Caco-2 (cell line): Measurements from ENCODE around the gene E2F1. TPM values are rescaled to one million over a fixed set of nuclear protein-coding genes. Genes with fewer than 3 reads are reported as not detected.
A peak's percentile ranks its signal among the peaks of the same experiment; 100 is the strongest.

Experiments used
- BruUV-seq: library from RNA; stranded (reverse); fragments of 400-500 nt; replicated peaks from 2 replicates; lab custom pipeline; 2021; lab: Mats Ljungman, UMichigan
- CTCF ChIA-PET: fragments of 300-600 bp; sonication (Branson Sonifier 250); formaldehyde crosslinking; loops from one replicate; lab custom pipeline; 2022; ENCODE audit warnings: antibody characterized with exemption; lab: Charles Lee
- POLR2A ChIA-PET: fragments of 300-600 bp; sonication (Branson Sonifier 250); formaldehyde crosslinking; loops from one replicate; lab custom pipeline; 2022; ENCODE audit warnings: antibody characterized with exemption; lab: Charles Lee
- DNase-seq, 2 experiments: peaks; one replicate each; pipeline versions ENCODE4 v3.0.0 to v3.0.0-alpha.2; 2020 to 2022
- H3K27me3 ChIP-seq: replicated peaks from 2 replicates; pipeline ENCODE4 v1.6.0; 2011; ENCODE audit warnings: low read length; ENCODE audit not compliant: control insufficient read depth, insufficient read depth
- H3K36me3 ChIP-seq: 2 replicates; pipeline ENCODE4 v1.5.1; 2011; ENCODE audit warnings: low read length; ENCODE audit not compliant: control insufficient read depth, insufficient read depth
- H3K4me1 ChIP-seq: fragments of 250-450 bp; sonication (Bioruptor Pico); 2 replicates; pipeline ENCODE4 v1.5.1; 2020; ENCODE audit warnings: mild to moderate bottlenecking
- H3K4me3 ChIP-seq: 2 replicates; pipeline ENCODE4 v1.5.1; 2011; ENCODE audit warnings: low read depth, mild to moderate bottlenecking, control low read depth, low read length
- H3K9me3 ChIP-seq: fragments of 250-450 bp; sonication (Bioruptor Pico); 2 replicates; pipeline ENCODE4 v1.5.1; 2020; ENCODE audit warnings: mild to moderate bottlenecking, moderate library complexity
- H3K27ac Mint-ChIP-seq: one replicate; pipeline ENCODE4 v1.8.0; 2022; ENCODE audit warnings: mixed read lengths; ENCODE audit not compliant: unreplicated experiment
- H3K27me3 Mint-ChIP-seq: one replicate; pipeline ENCODE4 v1.8.0; 2022; ENCODE audit warnings: mixed read lengths; ENCODE audit not compliant: insufficient read depth, unreplicated experiment
- H3K36me3 Mint-ChIP-seq: one replicate; pipeline ENCODE4 v1.8.0; 2022; ENCODE audit warnings: mild to moderate bottlenecking, mixed read lengths; ENCODE audit not compliant: insufficient read depth, unreplicated experiment
- H3K4me1 Mint-ChIP-seq: one replicate; pipeline ENCODE4 v1.8.0; 2022; ENCODE audit warnings: low read depth, mixed read lengths; ENCODE audit not compliant: unreplicated experiment
- H3K4me3 Mint-ChIP-seq: one replicate; pipeline ENCODE4 v1.8.0; 2022; ENCODE audit warnings: mild to moderate bottlenecking, moderate library complexity, mixed read lengths; ENCODE audit not compliant: unreplicated experiment
- H3K9me3 Mint-ChIP-seq: one replicate; pipeline ENCODE4 v1.8.0; 2022; ENCODE audit warnings: mixed read lengths; ENCODE audit not compliant: unreplicated experiment
- CTCF ChIP-seq, 2 experiments: fragments of 200-600 bp in 1 of 2; IDR thresholded peaks; 1 replicate in 1 of 2; 2 replicates in 1 of 2; pipeline versions ENCODE4 v1.5.1 to v1.8.0; 2011 to 2022; ENCODE audit warnings: antibody characterized with exemption in 1 of 2, control low read depth in 1 of 2, inconsistent platforms in 1 of 2, low read depth in 1 of 2, low read length in 1 of 2, mild to moderate bottlenecking in 1 of 2, moderate library complexity in 1 of 2; ENCODE audit not compliant: insufficient read depth in 1 of 2, severe bottlenecking in 1 of 2, unreplicated experiment in 1 of 2
- intact Hi-C: fragments of 100-400 bp; cut with micrococcal nuclease; formaldehyde crosslinking; loops from one replicate; pipeline ENCODE4 v1.10.0; 2022; ENCODE audit not compliant: unreplicated experiment
- total RNA-seq: library from RNA; stranded (reverse); gene quantifications from 2 replicates; pipeline ENCODE4 v1.2.3, GENCODE V29; 2022

E2F1 gene
- total RNA-seq, 1 experiment from 2014 or later = 74.7 TPM

- intact Hi-C loops = loop anchor here (5.0 kb wide), 1 partner anchor 262 kb away; the partner anchor contains the start of gene CDK5RAP1
- TF ChIP-seq CTCF (IDR thresholded peaks at IDR 0.05; ENCODE audit: insufficient read depth in 1 of 2, low read depth in 1 of 2, low read length in 1 of 2, severe bottlenecking in 1 of 2, unreplicated experiment in 1 of 2) = no peak
- no TSS peak for BruUV-seq
- Mint-ChIP-seq H3K27ac (peak overlapping the region; percentile 86), H3K9me3 (no peaks in the 10 kb centered on the region), H3K27me3 (no peaks in the 10 kb centered on the region), H3K36me3 (peaks cover 77% of the 10 kb centered on the region), H3K4me1 (peaks cover 18% of the 10 kb centered on the region), H3K4me3 (peak overlapping the region; percentile 84)
- Histone ChIP-seq H3K4me3 (peak overlapping the region; percentile 86; the same call in 1 of the 2 replicates), H3K36me3 (peaks cover 9% of the 10 kb centered on the region), H3K4me1 (peaks cover 25% of the 10 kb centered on the region), H3K9me3 (no peaks in the 10 kb centered on the region), H3K27me3 (no peaks in the 10 kb centered on the region)
- no peak for DNase-seq
- ChIA-PET CTCF (interaction anchor here (2.0 to 6.5 kb wide), 2 partner anchors 11 to 207 kb away, joined by 16 to 127 read pairs; no protein-coding TSS in a partner anchor), POLR2A (interaction anchor here (1.2 to 2.3 kb wide), 3 partner anchors 11 to 175 kb away, joined by 6 to 26 read pairs (median 10); partner anchors contain the start of genes CBFA2T2 and PXMP4)
Observed at GRCh38 chr20:33664762-33665144, 21.4 kb downstream of the E2F1 start.

- intact Hi-C loops = no loop called here
- ChIA-PET POLR2A (interaction anchor here (0.6 to 2.3 kb wide), 7 partner anchors 10 to 174 kb away, joined by 5 to 26 read pairs (median 7); partner anchors contain the start of genes CBFA2T2, PXMP4 and ZNF341), CTCF (interaction anchor here (2.0 to 6.5 kb wide), 2 partner anchors 10 to 207 kb away, joined by 16 to 127 read pairs; no protein-coding TSS in a partner anchor)
- H3K27ac Mint-ChIP-seq = peak overlapping the region; percentile 86
- H3K9me3 Mint-ChIP-seq = no peaks in the 10 kb centered on the region
- H3K9me3 ChIP-seq = no peaks in the 10 kb centered on the region
- peaks cover 16% of the 10 kb centered on the region for H3K4me1 Mint-ChIP-seq
- peak overlapping the region; percentile 84 for H3K4me3 Mint-ChIP-seq
- peaks cover 80% of the 10 kb centered on the region for H3K36me3 Mint-ChIP-seq
- H3K4me1 ChIP-seq = peaks cover 25% of the 10 kb centered on the region
- no peak for DNase-seq
- H3K4me3 ChIP-seq = peak overlapping the region; percentile 86
- no peaks in the 10 kb centered on the region for H3K27me3 ChIP-seq
- TF ChIP-seq CTCF (IDR thresholded peaks at IDR 0.05; ENCODE audit: insufficient read depth in 1 of 2, low read depth in 1 of 2, low read length in 1 of 2, severe bottlenecking in 1 of 2, unreplicated experiment in 1 of 2) = no peak
- no TSS peak for BruUV-seq
- no peaks in the 10 kb centered on the region for H3K27me3 Mint-ChIP-seq
- peaks cover 8% of the 10 kb centered on the region for H3K36me3 ChIP-seq
Observed at GRCh38 chr20:33664085-33664761, 22.0 kb downstream of the E2F1 start.
